ENCODE data around the gene MYO1E.
A peak's percentile ranks its signal among the peaks of the same experiment; 100 is the strongest.

The MYO1E gene

GRCh38 chr15:59373215-59373614, 544 bp upstream of the MYO1E start:
- peak overlapping the region; percentile 61 for H3K4me3 ChIP-seq (ENCODE audit: low read length)
- DNase-seq (ENCODE audit: low read depth), result no peak
- no peak for TF ChIP-seq CTCF (IDR thresholded peaks at IDR 0.05; ENCODE audit: insufficient read depth, low read depth, low read length, missing control alignments)

- peak overlapping the region; percentile 70 for H3K4me3 ChIP-seq (ENCODE audit: low read length)
- TF ChIP-seq CTCF (IDR thresholded peaks at IDR 0.05; ENCODE audit: insufficient read depth, low read depth, low read length, missing control alignments), result no peak
- DNase-seq (ENCODE audit: low read depth), result peak; percentile 77
Measured at GRCh38 chr15:59371458-59372351, 966 bp downstream of the MYO1E start.

DNA sequence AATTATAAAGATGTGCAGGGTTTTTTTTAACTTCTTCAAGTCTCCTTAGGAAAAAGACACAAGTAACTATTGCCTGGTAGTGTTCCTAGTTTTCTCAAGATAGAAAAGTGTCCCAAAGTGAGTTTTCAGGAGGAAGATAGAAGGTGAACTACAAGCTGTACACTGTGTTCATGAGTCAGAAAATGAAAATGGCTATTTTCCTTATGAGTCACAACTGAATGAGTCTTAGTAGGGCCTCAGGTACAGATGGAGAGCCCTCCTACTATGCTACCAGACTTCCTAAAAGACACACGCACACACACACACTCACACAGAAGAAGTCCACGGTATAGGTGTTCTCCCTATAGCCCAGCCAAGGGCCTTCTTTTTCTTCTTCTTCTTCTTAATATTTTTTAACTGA, 3.1 kb downstream of the MYO1E start:
- H3K4me3 ChIP-seq (ENCODE audit: low read length), result no peak overlapping the region
- no peak for TF ChIP-seq CTCF (IDR thresholded peaks at IDR 0.05; ENCODE audit: insufficient read depth, low read depth, low read length, missing control alignments)

GRCh38 chr15:59367022-59367451, 5.6 kb downstream of the MYO1E start:
- peak; percentile 57 for DNase-seq (ENCODE audit: low read depth)
- H3K4me3 ChIP-seq (ENCODE audit: low read length), result no peak overlapping the region
- no peak for TF ChIP-seq CTCF (IDR thresholded peaks at IDR 0.05; ENCODE audit: insufficient read depth, low read depth, low read length, missing control alignments)

More for the DNA sequence above, 3.1 kb downstream of the MYO1E start:
- peak; percentile 68 for DNase-seq (ENCODE audit: low read depth)

GRCh38 chr15:59366333-59367021, 6.2 kb downstream of the MYO1E start:
- H3K4me3 ChIP-seq (ENCODE audit: low read length), result no peak overlapping the region
- no peak for TF ChIP-seq CTCF (IDR thresholded peaks at IDR 0.05; ENCODE audit: insufficient read depth, low read depth, low read length, missing control alignments)
- peak; percentile 45 for DNase-seq (ENCODE audit: low read depth)

- peak; percentile 53 for DNase-seq (ENCODE audit: low read depth)
- no peak overlapping the region for H3K4me3 ChIP-seq (ENCODE audit: low read length)
- no peak for TF ChIP-seq CTCF (IDR thresholded peaks at IDR 0.05; ENCODE audit: insufficient read depth, low read depth, low read length, missing control alignments)
Measured at GRCh38 chr15:59364248-59364647, 8.4 kb downstream of the MYO1E start.

Data from epithelial cell of esophagus (primary cell).